Measurements from ENCODE around the gene EVA1A. TPM values are rescaled to one million over a fixed set of nuclear protein-coding genes. Genes with fewer than 3 reads are reported as not detected.

Gene EVA1A
- total RNA-seq, 2 experiments from 2014 or later: 0.43 TPM; not detected in 1

DNA sequence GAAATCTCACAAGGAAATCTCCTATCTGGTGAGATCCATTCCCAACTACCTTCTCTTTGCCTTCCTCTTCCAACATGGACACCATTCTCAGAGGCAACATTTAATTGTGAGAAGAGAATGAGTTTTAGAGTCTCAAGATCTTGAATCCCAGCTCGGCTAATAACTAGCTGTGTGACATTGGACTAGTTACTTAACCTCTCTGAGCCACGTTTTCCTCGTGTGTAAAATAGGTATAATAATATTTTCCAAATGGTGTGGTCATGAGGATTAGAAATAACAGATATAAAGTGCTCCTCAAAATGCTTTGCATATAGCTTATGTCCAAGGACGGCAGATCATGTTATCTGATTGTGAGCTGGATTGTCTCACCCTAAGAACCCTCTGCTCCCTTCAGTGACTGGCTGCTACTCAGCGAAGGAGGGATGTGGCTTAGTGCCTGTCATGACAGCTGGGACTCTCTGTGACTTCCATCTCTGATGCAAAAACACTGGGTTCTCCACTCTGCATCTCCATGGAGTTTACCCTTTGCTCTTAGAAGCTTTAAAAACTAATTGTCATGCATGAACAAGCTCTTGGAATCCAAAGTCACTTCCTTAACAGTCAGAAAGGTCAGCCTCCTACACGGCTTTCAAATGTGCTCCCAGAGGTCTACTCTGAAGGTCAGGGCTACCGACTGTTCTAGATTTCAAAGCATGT lies 47.4 kb upstream of the EVA1A start:
- DNase-seq (no peak), ATAC-seq (no peak)
- TF ChIP-seq, protein P1, sequence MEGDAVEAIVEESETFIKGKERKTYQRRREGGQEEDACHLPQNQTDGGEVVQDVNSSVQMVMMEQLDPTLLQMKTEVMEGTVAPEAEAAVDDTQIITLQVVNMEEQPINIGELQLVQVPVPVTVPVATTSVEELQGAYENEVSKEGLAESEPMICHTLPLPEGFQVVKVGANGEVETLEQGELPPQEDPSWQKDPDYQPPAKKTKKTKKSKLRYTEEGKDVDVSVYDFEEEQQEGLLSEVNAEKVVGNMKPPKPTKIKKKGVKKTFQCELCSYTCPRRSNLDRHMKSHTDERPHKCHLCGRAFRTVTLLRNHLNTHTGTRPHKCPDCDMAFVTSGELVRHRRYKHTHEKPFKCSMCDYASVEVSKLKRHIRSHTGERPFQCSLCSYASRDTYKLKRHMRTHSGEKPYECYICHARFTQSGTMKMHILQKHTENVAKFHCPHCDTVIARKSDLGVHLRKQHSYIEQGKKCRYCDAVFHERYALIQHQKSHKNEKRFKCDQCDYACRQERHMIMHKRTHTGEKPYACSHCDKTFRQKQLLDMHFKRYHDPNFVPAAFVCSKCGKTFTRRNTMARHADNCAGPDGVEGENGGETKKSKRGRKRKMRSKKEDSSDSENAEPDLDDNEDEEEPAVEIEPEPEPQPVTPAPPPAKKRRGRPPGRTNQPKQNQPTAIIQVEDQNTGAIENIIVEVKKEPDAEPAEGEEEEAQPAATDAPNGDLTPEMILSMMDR (IDR thresholded peaks at IDR 0.05): no peak
- no peak overlapping the region for H3K27ac Mint-ChIP-seq
- intact Hi-C loops (cut with micrococcal nuclease): loop anchor here (2.0 to 10.0 kb wide), 2 partner anchors 143 to 693 kb away; no protein-coding TSS in a partner anchor
- H3K9me3 Mint-ChIP-seq: no peaks in the 10 kb centered on the region
- POLR2A ChIA-PET: no interaction called here
- peaks cover 3% of the 10 kb centered on the region for H3K4me1 Mint-ChIP-seq (ENCODE audit: low read depth)
- no peaks in the 10 kb centered on the region for H3K36me3 Mint-ChIP-seq (ENCODE audit: low read depth)
- CTCF ChIA-PET: interaction anchor here (0.6 to 3.4 kb wide), 45 partner anchors 8 to 689 kb away, joined by 3 to 45 read pairs (median 4); no protein-coding TSS in a partner anchor
- peaks cover 57% of the 10 kb centered on the region for H3K27me3 Mint-ChIP-seq
- H3K4me3 Mint-ChIP-seq: no peak overlapping the region

DNA sequence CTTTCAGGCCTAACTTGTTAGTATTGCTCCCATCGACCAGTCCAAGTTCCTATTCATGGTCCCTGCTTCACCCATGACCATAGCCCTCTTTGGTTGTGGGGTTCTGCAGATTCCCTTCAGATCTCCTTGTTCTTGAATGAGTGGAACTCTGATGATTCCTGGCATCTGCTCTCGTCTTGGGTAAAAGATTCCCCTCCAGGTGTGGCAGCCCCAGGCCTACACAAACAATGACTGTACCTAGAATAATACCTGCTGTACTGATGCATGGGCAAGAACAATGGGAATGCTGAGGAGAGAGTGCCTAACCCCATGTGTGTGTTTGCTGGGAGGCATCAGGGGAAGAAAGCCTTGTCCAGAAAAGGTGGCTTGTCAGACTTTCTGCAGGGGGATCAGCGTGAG lies 46.7 kb upstream of the EVA1A start:
- Mint-ChIP-seq H3K27ac (no peak overlapping the region), H3K4me1 (ENCODE audit: low read depth) (peaks cover 3% of the 10 kb centered on the region), H3K9me3 (no peaks in the 10 kb centered on the region), H3K4me3 (no peak overlapping the region), H3K27me3 (peaks cover 53% of the 10 kb centered on the region), H3K36me3 (ENCODE audit: low read depth) (no peaks in the 10 kb centered on the region)
- TF ChIP-seq, protein P1 (IDR thresholded peaks at IDR 0.05): no peak
- ChIA-PET POLR2A (no interaction called here), CTCF (interaction anchor here (0.9 to 3.4 kb wide), 4 partner anchors 17 to 578 kb away, joined by 3 to 45 read pairs (median 3); no protein-coding TSS in a partner anchor)
- ATAC-seq (no peak), DNase-seq (no peak)
- intact Hi-C loops (cut with micrococcal nuclease): loop anchor here (10.0 kb wide), 1 partner anchor 693 kb away; no protein-coding TSS in a partner anchor

DNA sequence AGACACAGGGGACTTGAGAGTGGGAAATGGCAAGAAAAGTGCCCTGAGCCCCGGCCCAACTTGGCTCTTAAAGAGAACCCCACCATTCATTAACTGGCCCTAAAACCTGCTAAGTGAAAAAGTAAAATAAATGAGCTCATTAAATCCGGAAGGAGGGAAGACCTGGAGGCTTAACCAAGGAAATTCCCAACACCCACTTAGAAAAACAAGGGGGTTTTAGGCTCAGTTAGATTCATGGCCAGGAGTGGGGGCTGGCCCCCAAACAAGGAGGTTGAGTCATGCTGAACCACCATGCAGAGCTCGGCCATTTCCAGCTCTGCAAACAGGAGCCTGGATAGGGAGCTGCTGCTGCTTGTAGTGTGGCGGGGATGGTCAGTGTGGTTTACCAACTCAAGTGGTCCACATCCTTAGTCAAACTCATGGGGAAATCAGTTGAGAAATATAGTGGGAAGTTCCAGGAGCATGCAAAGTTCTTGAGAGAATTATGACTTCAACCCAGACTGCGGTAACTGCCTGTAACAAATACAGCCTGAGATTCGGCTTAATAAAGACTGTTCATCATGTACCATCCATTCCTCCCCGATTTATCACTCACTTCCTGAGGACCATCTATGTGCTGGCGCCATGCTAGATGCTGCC lies 46.1 kb upstream of the EVA1A start:
- TF ChIP-seq, protein P1 (IDR thresholded peaks at IDR 0.05): no peak
- Mint-ChIP-seq H3K9me3 (no peaks in the 10 kb centered on the region), H3K27ac (no peak overlapping the region), H3K4me1 (ENCODE audit: low read depth) (peaks cover 3% of the 10 kb centered on the region), H3K4me3 (no peak overlapping the region), H3K27me3 (peaks cover 48% of the 10 kb centered on the region), H3K36me3 (ENCODE audit: low read depth) (no peaks in the 10 kb centered on the region)
- intact Hi-C loops (cut with micrococcal nuclease): loop anchor here (10.0 kb wide), 1 partner anchor 692 kb away; no protein-coding TSS in a partner anchor
- DNase-seq (no peak), ATAC-seq (no peak)
- CTCF ChIA-PET: interaction anchor here (1.0 to 1.1 kb wide), 2 partner anchors 11 to 47 kb away, joined by 3 to 4 read pairs; no protein-coding TSS in a partner anchor
- POLR2A ChIA-PET: interaction anchor here (0.6 kb wide), 1 partner anchor 640 kb away, joined by 4 read pairs; no protein-coding TSS in a partner anchor

DNA sequence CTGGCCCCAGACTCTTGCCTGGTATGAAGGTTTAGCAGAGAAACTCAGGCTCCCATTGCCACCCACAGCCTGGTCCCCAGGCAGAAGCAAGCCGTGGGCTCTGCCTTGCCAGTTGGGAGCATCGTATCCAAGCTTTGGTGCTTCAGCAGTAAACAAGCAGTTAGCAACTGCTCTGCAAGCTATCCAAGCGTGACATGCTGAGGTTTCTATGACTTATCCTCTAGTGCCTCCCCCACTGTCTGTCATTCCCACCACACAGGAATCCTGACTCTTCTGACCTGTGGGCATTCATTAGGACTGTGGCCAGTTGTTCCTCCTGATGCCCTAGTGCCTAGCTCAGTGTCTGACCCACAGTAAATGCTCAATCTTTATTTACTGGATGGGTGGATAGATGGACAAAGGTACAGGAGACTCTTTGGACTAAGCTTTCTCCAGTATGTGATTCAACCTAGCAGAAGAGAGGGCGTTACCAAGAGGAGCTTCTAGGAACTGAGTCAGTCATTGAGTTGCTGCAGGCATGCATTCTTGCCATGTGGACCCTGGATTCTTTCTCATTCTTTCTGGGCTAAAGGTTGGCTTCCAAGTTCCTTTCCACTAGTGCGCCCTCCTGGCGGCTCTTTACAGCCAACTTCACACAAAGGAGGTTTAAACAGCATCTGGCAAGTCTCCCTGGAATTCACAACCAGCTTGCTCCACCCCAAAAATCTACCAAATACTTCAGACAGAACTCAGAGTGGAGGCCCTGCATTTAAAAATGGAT lies 45.2 kb upstream of the EVA1A start:
- H3K4me1 Mint-ChIP-seq (ENCODE audit: low read depth): peaks cover 3% of the 10 kb centered on the region
- no peaks in the 10 kb centered on the region for H3K36me3 Mint-ChIP-seq (ENCODE audit: low read depth)
- H3K27me3 Mint-ChIP-seq: peaks cover 45% of the 10 kb centered on the region
- no peaks in the 10 kb centered on the region for H3K9me3 Mint-ChIP-seq
- CTCF ChIA-PET: interaction anchor here (1.0 to 1.1 kb wide), 2 partner anchors 10 to 46 kb away, joined by 3 to 4 read pairs; no protein-coding TSS in a partner anchor
- intact Hi-C loops (cut with micrococcal nuclease): loop anchor here (10.0 kb wide), 1 partner anchor 691 kb away; no protein-coding TSS in a partner anchor
- ATAC-seq: no peak
- DNase-seq: no peak
- H3K4me3 Mint-ChIP-seq: no peak overlapping the region
- POLR2A ChIA-PET: interaction anchor here (0.6 kb wide), 1 partner anchor 639 kb away, joined by 4 read pairs; no protein-coding TSS in a partner anchor
- H3K27ac Mint-ChIP-seq: no peak overlapping the region
- TF ChIP-seq, protein P1 (IDR thresholded peaks at IDR 0.05): no peak
